HG02938 (cell line): ENCODE data around the gene CMA1.
"Not testable (repeated sequence)": the region's sequence is repeated elsewhere in the genome, so short reads cannot be mapped to it uniquely, and the experiment has no call there.

Experiments used
- ATAC-seq: cut with Tn5 transposase; IDR thresholded peaks from one replicate; pipeline ENCODE4 v1.9.1; 2021; ENCODE audit warnings: mild to moderate bottlenecking, moderate library complexity; ENCODE audit not compliant: unreplicated experiment

CMA1 gene

DNA sequence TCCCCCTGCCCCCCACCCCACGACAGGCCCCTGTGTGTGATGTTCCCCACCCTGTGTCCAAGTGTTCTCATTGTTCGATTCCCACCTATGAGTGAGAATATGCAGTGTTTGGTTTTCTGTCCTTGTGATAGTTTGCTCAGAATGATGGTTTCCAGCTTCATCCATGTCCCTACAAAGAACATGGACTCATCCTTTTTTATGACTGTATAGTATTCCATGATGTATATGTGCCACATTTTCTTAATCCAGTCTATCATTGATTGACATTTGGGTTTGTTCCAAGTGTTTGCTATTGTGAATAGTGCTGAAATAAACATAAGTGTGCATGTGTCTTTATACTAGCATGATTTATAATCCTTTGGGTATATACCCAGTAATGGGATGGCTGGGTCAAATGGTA is 37.6 kb downstream of the CMA1 start:
- ATAC-seq, result not testable (repeated sequence)

DNA sequence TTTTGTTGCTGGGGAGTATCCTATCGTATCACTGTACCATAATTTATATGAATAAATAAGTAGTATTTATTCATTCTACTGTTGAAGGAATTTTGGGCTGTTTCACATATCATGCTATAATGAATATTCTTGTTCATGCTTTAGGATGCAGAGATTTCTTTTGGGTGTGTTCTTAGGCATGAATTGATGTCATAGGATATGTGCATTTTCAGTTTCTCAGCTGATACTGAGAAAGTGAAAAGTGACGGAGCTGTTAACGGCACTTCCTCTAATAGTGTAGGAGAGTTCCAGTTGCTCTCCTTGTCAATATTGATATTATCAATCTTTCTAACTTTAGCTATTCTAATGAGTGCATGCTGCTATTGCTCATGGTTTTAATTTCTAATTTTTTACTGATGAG is 42.3 kb downstream of the CMA1 start:
- ATAC-seq, result no peak

DNA sequence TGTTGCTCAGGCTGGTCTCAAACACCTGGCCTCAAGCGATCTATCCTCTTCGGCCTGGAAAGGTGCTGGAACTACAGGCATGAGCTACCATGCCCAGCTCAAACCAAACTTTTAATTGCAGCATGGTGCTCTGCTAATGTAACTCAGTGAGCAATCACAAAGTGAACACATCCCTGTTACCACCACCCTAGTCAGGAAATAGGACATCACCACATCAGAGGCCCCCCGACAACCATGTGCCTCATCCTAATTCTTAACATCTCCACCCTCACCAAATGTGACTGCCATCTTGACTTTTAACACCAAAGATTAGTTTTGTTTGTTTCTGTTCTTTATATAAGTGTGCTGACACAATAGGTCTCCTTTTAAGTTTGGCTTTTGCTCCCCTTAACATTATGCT is 42.7 kb downstream of the CMA1 start:
- no peak for ATAC-seq

DNA sequence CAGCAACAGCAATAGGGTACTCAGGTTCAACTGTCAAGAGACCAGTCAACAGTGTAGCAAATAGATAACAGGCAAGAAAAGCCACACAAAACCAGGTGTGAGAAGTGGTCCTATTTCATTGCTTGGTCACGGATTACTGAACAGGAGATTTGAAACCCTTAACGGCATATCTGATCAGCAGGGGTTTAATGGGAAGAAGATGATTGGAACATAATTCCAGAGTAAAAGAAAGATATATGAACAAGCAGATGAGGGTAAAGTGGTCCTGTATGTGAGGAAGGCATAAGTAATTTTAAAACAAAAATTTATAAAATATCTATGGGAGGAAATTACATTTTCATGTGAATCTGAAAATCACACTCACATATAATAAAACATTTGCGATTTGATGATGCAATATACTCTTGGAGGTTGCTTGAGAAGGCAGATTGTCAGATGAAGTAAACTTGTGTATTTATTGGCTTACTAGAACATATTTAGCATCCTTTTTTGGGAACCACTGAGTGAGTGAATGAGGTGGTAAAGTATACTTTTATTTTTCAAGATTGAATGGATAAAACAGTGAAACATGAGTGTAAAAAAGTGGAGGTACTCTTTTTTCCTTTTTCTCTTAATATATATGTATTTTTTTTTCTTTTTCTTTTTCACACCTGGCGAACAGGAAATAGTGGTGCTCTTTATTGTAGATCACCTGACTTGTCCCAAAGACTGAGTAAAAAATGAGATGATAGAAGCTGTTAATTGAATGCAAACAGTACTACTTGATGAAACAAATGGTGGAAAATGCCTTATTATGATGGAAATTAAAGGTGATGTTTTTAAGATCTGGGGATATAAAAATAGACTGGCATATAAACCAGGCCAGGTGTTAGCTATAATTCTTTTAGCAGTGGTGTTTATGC is 43.9 kb downstream of the CMA1 start:
- no peak for ATAC-seq

DNA sequence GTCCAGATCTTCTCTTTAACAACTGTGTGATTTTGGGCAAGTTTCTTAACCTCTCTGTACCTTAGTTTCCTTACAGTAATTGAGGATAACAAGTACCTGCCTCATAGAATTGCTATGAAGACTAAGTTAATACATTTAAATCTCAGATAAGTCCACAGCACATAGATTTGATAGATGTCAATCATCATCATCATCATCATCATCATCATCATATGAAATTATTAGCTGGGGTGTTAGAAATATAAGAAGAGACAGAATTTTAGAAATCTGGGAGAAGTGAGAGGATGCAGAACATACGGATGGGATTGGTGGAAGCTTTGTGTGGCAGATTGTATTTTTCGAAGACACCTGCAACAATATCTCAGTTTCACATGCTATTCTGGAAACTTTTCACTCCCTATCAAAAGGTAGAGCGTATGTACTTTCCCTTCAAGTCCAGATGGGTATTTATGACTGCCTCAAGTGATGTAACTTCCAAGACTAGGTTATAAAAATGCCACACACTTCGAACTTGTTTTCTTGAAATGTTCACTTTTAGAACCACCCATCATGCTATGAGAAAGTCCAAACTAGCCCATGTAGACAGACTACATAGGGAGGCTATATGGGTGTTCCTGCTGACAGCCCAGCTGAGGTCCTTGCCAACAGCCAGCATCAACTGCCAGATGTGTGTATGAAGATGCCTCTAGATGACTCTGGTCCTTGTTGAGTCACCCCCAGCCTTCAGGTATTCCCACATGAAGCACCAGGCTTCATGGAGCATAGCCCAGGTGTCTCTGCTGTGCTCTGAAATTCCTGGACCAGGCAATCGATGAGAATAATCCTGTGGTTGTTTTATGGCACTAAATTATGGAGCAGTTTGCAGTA is 44.8 kb downstream of the CMA1 start:
- no peak for ATAC-seq

DNA sequence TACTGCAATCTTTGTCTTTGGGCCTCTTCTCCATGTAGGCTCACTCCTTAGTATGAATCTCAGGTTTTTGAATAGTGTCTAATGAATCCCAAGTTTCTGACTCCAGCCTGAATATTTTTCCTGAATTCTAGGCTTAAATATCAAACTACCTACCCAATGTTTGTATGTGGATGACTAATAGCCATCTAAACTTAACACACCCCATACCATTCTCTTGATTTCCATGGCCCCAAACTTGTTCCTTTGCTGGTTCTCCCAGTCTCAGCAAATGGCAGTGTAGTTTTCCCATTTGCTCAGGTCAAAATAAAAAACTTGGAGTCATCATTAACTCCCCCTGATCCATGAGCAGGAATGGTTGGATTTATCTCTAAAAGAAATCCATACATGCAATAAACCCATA is 46.7 kb downstream of the CMA1 start:
- ATAC-seq, result no peak

DNA sequence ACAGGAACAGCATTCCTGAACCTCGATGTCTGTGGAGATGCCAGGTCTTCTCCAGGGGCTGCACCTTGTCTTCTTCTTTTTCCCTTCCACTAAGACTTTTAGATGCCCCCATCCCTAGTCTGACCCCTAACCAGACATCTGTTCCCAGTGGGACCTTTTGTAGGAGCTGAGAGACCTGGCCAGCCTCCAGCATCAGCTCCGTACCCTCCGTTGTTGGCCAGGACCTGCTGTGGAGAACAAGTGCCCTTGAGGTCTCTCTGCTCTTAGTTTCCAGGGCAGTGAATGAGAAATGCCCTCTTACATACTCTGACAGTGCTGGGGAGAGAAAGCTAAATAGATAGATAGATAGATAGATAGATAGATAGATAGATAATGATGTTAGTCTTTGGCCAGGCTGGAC is 48.7 kb downstream of the CMA1 start:
- ATAC-seq, result no peak

DNA sequence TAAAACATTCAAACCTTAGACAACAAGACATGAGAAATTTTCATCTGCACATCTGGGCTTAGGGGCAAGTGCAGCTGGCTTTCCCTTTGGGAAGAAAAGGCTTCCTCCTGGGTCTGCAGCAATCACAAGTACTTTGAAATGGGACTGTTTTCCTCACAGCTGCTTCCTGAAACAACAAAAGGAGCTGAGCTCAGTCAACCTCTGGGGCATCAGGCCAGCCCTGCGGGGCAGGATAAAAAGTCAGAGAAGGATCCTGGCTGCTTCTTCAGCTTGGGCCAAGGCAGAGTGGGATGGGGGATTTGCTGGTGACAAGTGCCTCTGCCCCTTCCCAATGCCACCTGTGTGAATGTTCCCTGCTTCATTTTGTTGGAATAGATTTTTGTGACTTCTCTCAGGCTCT is 49.3 kb downstream of the CMA1 start:
- ATAC-seq, result no peak

DNA sequence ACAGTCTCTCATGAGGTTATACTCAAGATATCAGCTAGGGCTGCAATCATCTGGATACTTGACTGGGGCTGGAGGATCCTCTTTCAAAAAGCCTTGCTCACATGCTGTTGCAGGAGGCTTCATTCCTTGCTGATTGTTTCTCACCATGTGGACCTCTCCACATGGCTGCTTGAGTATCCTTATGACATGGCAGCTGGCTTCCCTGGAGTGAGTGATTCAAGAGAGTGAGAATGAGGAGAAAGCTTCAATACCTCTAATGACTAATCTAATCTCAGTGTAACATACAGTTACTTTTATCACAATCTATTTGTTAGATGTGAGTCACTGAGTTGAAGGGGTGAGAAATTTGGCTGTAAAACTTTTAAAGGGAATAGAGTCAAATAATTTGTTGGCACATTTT is 51.1 kb downstream of the CMA1 start:
- ATAC-seq, result no peak
